Measurements from ENCODE around the gene CEP192.
"Not testable (repeated sequence)": the region's sequence is repeated elsewhere in the genome, so short reads cannot be mapped to it uniquely, and the experiment has no call there.

Gene CEP192

DNA sequence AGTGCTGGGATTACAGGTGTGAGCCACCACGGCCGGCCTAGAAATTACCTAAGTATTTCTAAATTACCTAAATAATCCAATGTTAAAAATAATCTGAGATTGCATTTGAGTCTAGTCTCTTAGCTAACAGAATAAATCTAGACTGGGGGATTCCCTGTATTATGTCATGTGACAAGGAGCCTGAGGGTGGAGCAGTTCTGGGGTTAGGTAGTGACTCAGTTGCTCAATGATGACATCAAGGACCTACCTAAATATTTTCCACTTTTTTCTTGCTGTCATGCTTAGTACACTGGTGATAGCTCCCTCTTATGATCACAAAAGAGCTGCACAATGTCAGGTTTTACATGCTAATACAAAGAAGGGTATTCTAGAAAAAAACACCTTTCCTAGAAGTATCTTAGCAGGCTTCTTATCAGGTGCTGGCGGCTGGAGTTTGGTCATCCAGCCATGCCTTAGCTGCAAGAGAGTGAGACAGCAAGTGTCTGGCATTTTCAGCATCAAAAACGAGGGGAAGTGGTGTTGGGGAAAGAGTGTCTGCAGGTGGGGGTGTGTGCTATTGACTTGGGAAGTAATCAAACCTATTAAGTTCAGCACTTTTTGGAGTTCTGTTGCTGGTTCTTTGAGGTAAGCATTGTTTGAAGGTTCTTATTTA is 17.5 kb upstream of the CEP192 start:
- Mint-ChIP-seq H3K9me3 (no peaks in the 10 kb centered on the region), H3K4me3 (no peak overlapping the region), H3K27me3 (no peaks in the 10 kb centered on the region), H3K4me1 (peaks cover 17% of the 10 kb centered on the region), H3K27ac (peak overlapping the region; percentile 70), H3K36me3 (ENCODE audit: low read depth) (peaks cover 59% of the 10 kb centered on the region)
- no peak for DNase-seq
- ATAC-seq = peak; percentile 72

DNA sequence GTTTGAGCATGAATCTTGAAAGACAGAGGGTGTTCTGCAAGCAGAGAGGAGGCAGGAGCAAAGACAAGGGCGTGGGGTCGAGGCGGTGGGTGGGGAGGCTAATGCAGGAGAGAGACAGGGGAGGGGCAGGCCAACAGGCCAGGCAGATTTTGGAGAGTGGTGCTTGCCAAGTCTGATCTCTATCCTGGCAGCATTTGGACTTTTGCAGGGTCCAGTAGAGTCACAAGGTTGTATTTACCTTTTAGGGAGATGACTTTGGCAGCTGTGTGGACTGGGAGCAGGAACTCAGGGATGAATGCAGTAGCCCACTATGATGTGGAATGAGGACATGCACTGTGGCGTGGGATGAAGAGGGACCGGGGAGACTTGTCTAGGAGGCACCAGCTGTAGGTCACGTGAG is 15.7 kb upstream of the CEP192 start:
- Mint-ChIP-seq H3K27me3 (no peaks in the 10 kb centered on the region), H3K27ac (no peak overlapping the region), H3K36me3 (ENCODE audit: low read depth) (peaks cover 53% of the 10 kb centered on the region), H3K4me3 (no peak overlapping the region), H3K9me3 (no peaks in the 10 kb centered on the region), H3K4me1 (peaks cover 11% of the 10 kb centered on the region)
- ATAC-seq (no peak), DNase-seq (no peak)

DNA sequence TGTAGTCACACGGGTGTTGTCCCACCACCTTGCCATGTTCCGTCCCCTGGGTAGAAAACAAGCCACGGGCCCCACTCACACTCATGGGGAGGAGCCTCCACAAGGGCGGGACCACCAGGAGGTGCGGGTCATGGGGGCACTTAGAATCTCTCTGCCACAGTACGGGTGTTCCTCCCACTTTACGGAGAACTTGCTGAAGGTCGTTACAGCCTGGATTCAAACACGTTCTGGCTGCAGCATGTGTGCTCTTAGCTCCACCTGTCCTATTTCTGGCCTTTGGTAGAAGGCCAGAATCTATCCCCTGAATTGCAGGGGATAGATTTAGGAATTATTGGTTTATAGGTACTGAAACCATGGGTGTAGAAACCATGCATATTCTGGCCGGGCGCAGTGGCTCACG is 14.9 kb upstream of the CEP192 start:
- Mint-ChIP-seq H3K27ac (no peak overlapping the region), H3K36me3 (ENCODE audit: low read depth) (peaks cover 45% of the 10 kb centered on the region), H3K9me3 (no peaks in the 10 kb centered on the region), H3K4me1 (peaks cover 11% of the 10 kb centered on the region), H3K4me3 (no peak overlapping the region), H3K27me3 (no peaks in the 10 kb centered on the region)
- DNase-seq (no peak), ATAC-seq (no peak)

DNA sequence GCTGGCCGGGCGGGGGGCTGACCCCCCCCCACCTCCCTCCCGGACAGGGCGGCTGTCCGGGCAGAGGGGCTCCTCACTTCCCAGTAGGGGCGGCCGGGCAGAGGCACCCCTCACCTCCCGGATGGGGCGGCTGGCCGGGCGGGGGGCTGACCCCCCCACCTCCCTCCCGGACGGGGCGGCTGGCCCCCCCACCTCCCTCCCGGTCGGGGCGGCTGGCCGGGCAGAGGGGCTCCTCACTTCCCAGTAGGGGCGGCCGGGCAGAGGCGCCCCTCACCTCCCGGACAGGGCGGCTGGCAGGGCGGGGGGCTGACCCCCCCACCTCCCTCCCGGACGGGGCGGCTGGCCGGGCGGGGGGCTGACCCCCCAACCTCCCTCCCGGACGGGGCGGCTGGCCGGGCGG is 11.1 kb upstream of the CEP192 start:
- not testable (repeated sequence) for ATAC-seq, H3K4me3 Mint-ChIP-seq
- H3K36me3 Mint-ChIP-seq (ENCODE audit: low read depth) = peaks cover 32% of the 10 kb centered on the region

DNA sequence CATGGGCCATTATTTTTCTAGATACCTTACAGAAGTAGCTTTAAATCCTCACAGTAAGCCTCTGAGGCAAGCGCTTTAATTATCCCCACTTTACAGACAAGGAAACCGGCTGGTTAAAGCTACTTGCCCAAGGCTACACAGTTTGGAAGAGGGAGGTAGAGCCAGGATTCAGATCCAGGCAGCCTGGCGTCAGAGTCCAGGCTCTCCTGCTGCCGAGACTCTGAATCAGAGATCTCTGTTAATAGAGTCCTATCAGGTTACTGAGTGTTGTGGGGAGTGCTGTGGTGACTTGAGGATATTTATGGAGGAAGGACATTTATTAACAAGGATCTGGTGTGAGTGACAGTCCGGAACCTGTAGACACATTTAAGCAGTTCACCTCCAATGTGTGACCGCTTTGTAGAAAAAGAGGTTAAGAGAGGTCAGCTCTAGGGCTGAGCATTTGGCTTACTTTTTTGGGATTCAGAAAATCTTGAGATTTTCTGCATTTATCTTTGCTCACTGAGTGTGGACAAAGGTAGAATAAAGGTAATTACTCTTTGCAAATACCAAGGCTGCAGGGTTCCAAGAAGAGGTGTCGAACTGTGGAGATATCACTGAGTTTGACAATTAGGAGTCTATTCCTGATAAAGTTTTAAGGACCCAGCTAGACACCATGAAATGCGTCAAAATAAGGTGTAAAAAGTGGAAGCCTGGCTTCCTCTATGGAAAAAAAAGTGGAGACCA is 1.6 kb upstream of the CEP192 start:
- Mint-ChIP-seq H3K27me3 (peaks cover 3% of the 10 kb centered on the region), H3K9me3 (no peaks in the 10 kb centered on the region), H3K4me3 (peak overlapping the region; percentile 89), H3K4me1 (peaks cover 20% of the 10 kb centered on the region), H3K27ac (peak overlapping the region; percentile 89), H3K36me3 (ENCODE audit: low read depth) (peaks cover 20% of the 10 kb centered on the region)
- ATAC-seq (no peak), DNase-seq (no peak)

More for the DNA sequence above, 11.1 kb upstream of the CEP192 start:
- H3K9me3 Mint-ChIP-seq, H3K27me3 Mint-ChIP-seq, H3K27ac Mint-ChIP-seq, DNase-seq, H3K4me1 Mint-ChIP-seq: not testable (repeated sequence)

DNA sequence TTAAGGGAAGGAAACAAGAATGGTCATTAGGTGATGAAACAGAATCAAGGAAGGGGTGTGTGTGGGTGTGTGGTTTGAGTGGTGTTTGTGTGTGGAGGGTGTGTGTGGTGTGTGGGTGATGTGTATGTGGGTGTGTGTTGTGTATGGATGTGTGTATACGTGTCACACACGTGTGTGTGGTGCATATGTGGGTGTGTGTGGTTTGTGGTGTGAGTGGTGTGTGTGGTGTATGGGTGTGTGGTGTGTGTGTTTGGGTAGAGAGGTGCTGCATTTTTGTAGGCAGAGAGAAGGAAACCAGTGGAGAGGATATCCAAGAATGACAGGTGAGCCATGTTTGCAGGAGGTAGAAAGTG is 1.1 kb upstream of the CEP192 start:
- no peaks in the 10 kb centered on the region for H3K9me3 Mint-ChIP-seq
- DNase-seq = peak; percentile 60
- peaks cover 18% of the 10 kb centered on the region for H3K36me3 Mint-ChIP-seq (ENCODE audit: low read depth)
- H3K4me3 Mint-ChIP-seq = peak overlapping the region; percentile 89
- H3K4me1 Mint-ChIP-seq = peaks cover 20% of the 10 kb centered on the region
- peaks cover 3% of the 10 kb centered on the region for H3K27me3 Mint-ChIP-seq
- no peak for ATAC-seq
- H3K27ac Mint-ChIP-seq = peak overlapping the region; percentile 89

GRCh38 chr18:12990641-12990966 is 558 bp upstream of the CEP192 start:
- ATAC-seq (no peak), DNase-seq (no peak)
- Mint-ChIP-seq H3K36me3 (ENCODE audit: low read depth) (peaks cover 15% of the 10 kb centered on the region), H3K4me1 (peaks cover 20% of the 10 kb centered on the region), H3K4me3 (peak overlapping the region; percentile 89), H3K9me3 (no peaks in the 10 kb centered on the region), H3K27me3 (peaks cover 3% of the 10 kb centered on the region), H3K27ac (peak overlapping the region; percentile 89)

DNA sequence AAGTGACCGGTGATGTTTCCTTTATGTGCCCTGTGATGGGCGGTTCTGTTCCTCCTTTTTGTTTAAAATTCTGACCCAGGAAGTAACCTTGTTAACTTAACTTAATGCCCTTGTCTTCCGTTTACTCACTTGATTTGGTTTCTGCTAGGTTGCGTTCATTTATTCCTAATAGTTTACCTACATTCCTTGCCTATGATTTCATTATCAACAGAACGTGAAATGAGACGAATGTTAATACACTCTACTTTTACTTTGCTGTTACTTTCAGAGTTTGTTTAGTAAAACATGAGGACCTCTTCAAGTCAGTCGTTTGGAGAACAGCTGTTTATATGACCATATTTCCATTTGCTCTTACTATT is 638 bp downstream of the CEP192 start:
- peaks cover 20% of the 10 kb centered on the region for H3K4me1 Mint-ChIP-seq
- no peak for ATAC-seq
- peaks cover 3% of the 10 kb centered on the region for H3K27me3 Mint-ChIP-seq
- peaks cover 14% of the 10 kb centered on the region for H3K36me3 Mint-ChIP-seq (ENCODE audit: low read depth)
- H3K9me3 Mint-ChIP-seq = no peaks in the 10 kb centered on the region
- H3K27ac Mint-ChIP-seq = peak overlapping the region; percentile 89
- no peak for DNase-seq
- peak overlapping the region; percentile 89 for H3K4me3 Mint-ChIP-seq

- Mint-ChIP-seq H3K4me3 (no peak overlapping the region), H3K36me3 (ENCODE audit: low read depth) (peaks cover 13% of the 10 kb centered on the region)
- DNase-seq = no peak
Observed at GRCh38 chr18:12993439-12993838, 2.3 kb downstream of the CEP192 start.

DNA sequence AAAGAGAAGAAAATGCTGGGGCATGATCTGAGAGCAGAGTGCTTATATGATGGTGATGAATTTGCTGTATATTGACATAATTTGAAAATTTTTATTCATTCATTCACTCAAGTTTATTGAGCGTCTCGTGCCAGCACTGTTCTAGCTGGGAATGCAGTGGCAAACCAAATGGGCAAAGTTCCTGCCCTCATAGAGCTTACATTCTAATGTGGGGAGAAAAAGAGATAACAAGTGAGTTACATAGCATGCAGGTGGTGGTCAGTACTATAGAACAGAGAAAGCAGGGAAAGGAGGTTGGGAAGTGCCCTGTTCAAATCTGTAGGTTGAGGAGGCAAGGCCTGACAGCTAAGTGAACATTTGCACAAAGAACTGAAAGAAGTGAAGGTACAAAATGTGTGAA is 4.3 kb downstream of the CEP192 start:
- H3K27ac Mint-ChIP-seq = no peak overlapping the region
- peaks cover 22% of the 10 kb centered on the region for H3K4me1 Mint-ChIP-seq

More at GRCh38 chr18:12993439-12993838, 2.3 kb downstream of the CEP192 start:
- no peak overlapping the region for H3K27ac Mint-ChIP-seq
- peaks cover 26% of the 10 kb centered on the region for H3K4me1 Mint-ChIP-seq
- ATAC-seq = no peak
- H3K9me3 Mint-ChIP-seq = no peaks in the 10 kb centered on the region
- H3K27me3 Mint-ChIP-seq = peaks cover 3% of the 10 kb centered on the region

DNA sequence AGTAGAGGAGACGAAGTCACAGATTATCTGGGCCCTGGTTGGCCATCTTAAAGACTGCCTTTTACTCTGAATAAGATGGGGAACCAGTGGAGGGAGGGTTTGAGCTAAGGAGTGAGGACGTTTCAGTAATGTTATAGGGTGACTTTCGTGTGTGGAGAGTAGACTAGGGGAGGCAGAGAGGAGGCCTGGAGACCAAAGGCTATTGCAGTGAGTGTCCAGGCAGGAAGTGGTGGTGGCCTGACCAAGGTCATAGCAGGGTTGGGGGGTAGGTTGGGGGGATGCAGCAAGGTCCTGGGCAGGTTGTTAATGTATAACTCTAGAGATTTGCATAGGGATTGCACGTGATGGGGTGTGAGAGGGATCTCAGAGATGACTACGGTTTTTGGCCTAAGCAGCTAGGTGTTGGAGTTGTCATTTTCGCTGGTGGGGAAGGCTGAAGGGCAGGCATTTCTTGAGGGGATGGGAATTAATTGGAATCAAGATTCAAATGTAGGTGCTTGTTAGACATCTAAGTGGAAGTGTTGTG is 4.9 kb downstream of the CEP192 start:
- no peak for DNase-seq
- Mint-ChIP-seq H3K27me3 (peaks cover 2% of the 10 kb centered on the region), H3K9me3 (no peaks in the 10 kb centered on the region), H3K27ac (no peak overlapping the region), H3K4me3 (no peak overlapping the region), H3K4me1 (peaks cover 16% of the 10 kb centered on the region), H3K36me3 (ENCODE audit: low read depth) (peaks cover 9% of the 10 kb centered on the region)
- ATAC-seq = no peak

More for the DNA sequence above, 4.3 kb downstream of the CEP192 start:
- no peaks in the 10 kb centered on the region for H3K9me3 Mint-ChIP-seq
- ATAC-seq (no peak), DNase-seq (no peak)
- peaks cover 15% of the 10 kb centered on the region for H3K36me3 Mint-ChIP-seq (ENCODE audit: low read depth)
- H3K4me3 Mint-ChIP-seq = no peak overlapping the region
- H3K27me3 Mint-ChIP-seq = peaks cover 3% of the 10 kb centered on the region

- ATAC-seq (no peak), DNase-seq (no peak)
- Mint-ChIP-seq H3K36me3 (ENCODE audit: low read depth) (peaks cover 9% of the 10 kb centered on the region), H3K27me3 (no peaks in the 10 kb centered on the region), H3K4me3 (no peak overlapping the region), H3K4me1 (peaks cover 14% of the 10 kb centered on the region), H3K9me3 (no peaks in the 10 kb centered on the region), H3K27ac (no peak overlapping the region)
Observed at GRCh38 chr18:12996661-12997292, 5.6 kb downstream of the CEP192 start.

- ATAC-seq; H3K27ac Mint-ChIP-seq; H3K4me3 Mint-ChIP-seq; H3K36me3 Mint-ChIP-seq (ENCODE audit: low read depth); H3K9me3 Mint-ChIP-seq; DNase-seq; H3K27me3 Mint-ChIP-seq: not testable (repeated sequence)
- H3K4me1 Mint-ChIP-seq = peaks cover 14% of the 10 kb centered on the region
Observed at GRCh38 chr18:12997330-12997729, 6.2 kb downstream of the CEP192 start.

DNA sequence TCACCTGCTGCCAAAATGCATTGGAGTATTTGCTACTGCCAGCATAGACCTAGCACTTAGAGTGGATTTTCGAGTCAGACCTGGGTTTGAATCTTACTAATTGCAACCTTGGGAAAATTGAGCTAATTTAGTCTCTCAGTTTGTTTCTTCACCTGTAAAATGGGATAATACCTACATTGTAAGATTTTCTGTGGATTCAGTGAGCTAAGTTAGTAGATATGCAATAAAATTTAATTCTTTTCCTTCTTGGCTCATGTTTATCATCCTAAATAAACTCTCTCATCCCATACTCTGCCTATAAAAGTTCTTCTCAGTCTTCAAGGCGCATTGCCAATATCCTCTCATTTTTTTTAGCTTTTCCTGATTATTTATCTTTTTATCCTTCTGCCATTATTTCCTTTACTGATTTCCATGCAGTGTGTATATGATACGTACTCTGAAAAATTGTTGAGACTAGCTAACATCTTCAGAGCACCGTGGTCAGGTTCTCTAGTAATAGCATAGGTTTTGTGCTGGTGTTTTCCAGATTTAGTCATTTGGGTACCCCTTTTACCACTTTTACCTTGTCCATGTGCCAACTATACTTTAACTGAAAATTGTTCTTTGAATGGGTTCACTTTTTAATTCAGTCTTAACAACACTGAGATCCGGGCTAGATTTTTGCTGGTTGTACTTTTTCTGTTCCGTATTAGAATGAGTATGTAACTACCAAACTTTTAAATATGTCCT is 7.3 kb downstream of the CEP192 start:
- no peaks in the 10 kb centered on the region for H3K9me3 Mint-ChIP-seq
- H3K4me3 Mint-ChIP-seq = peak overlapping the region; percentile 7
- peak overlapping the region; percentile 1 for H3K27ac Mint-ChIP-seq
- H3K27me3 Mint-ChIP-seq = no peaks in the 10 kb centered on the region
- H3K36me3 Mint-ChIP-seq (ENCODE audit: low read depth) = peaks cover 7% of the 10 kb centered on the region
- ATAC-seq (peak; percentile 48), DNase-seq (no peak)
- H3K4me1 Mint-ChIP-seq = peaks cover 14% of the 10 kb centered on the region

Measured in activated naive CD8-positive, alpha-beta T cell treated with anti-CD3 and anti-CD28 coated beads, Interleukin-2, amount 50 U/mL, for 24 hours (primary cell).